Keratinocyte (primary cell): ENCODE results near the gene KYNU.

Source experiments
- EZH2 ChIP-seq: IDR thresholded peaks from one replicate; pipeline ENCODE4 v1.6.1; 2012; ENCODE audit warnings: inconsistent platforms, mild to moderate bottlenecking, low read length, moderate library complexity
- TF ChIP-seq, protein P1 (sequence below), 3 experiments: IDR thresholded peaks in 1 of 3; conservative IDR thresholded peaks in 1 of 3; optimal IDR thresholded peaks in 1 of 3; 2 replicates in 2 of 3; 3 replicates in 1 of 3; pipeline versions ENCODE3 to v1.5.1; 2011; ENCODE audit warnings: low read length in 3 of 3, mild to moderate bottlenecking in 3 of 3, moderate library complexity in 2 of 3, control low read depth in 1 of 3, inconsistent platforms in 1 of 3; ENCODE audit not compliant: insufficient read depth in 2 of 3; ENCODE audit errors: extremely low read depth in 1 of 3

- TF ChIP-seq, protein P1, sequence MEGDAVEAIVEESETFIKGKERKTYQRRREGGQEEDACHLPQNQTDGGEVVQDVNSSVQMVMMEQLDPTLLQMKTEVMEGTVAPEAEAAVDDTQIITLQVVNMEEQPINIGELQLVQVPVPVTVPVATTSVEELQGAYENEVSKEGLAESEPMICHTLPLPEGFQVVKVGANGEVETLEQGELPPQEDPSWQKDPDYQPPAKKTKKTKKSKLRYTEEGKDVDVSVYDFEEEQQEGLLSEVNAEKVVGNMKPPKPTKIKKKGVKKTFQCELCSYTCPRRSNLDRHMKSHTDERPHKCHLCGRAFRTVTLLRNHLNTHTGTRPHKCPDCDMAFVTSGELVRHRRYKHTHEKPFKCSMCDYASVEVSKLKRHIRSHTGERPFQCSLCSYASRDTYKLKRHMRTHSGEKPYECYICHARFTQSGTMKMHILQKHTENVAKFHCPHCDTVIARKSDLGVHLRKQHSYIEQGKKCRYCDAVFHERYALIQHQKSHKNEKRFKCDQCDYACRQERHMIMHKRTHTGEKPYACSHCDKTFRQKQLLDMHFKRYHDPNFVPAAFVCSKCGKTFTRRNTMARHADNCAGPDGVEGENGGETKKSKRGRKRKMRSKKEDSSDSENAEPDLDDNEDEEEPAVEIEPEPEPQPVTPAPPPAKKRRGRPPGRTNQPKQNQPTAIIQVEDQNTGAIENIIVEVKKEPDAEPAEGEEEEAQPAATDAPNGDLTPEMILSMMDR (optimal IDR thresholded peaks at IDR 0.05 in 1 of 3, IDR thresholded peaks at IDR 0.05 in 1 of 3, conservative IDR thresholded peaks at IDR 0.05 in 1 of 3; ENCODE audit: extremely low read depth in 1 of 3, insufficient read depth in 2 of 3, low read length in 3 of 3), result no peak
- no peak for TF ChIP-seq EZH2
Observed at GRCh38 chr2:142918624-142919023, 41.2 kb downstream of the KYNU start.
